ENCODE results near the gene TPCN1. TPM values are rescaled to one million over a fixed set of nuclear protein-coding genes. Genes with fewer than 3 reads are reported as not detected.

Gene TPCN1
- total RNA-seq, 2 donors from 2014 or later: 14.1 to 43.6 TPM

DNA sequence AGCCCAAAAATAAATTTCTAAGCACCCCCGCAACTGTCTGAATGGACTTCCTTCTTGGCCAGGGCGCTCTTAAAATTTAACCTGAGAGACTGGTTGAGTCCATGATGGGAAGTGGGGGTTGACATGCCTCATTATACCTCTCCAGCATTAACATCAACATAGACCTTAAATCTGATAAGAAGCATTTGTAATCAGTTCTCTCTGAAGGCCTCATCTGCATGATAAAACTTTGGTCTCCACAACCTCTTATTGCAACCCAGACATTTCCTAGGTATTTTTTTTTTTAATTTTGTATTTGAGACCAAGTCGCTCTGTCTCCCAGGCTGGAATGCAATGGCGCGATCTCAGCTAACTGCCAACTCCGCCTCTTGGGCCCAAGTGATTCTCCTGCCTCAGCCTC, 124.1 kb downstream of the TPCN1 start:
- ATAC-seq (no peak), DNase-seq (ENCODE audit: low spot score) (no peak)
- no peak overlapping the region for H3K27ac Mint-ChIP-seq
- H3K4me1 Mint-ChIP-seq (ENCODE audit: low read depth in 2 of 2): no peaks in the 10 kb centered on the region
- no peaks in the 10 kb centered on the region for H3K36me3 Mint-ChIP-seq
- peaks cover 7 to 9% of the 10 kb centered on the region in 2 donors for H3K27me3 Mint-ChIP-seq
- H3K9me3 Mint-ChIP-seq: no peaks in the 10 kb centered on the region
- no peak overlapping the region for H3K4me3 Mint-ChIP-seq

DNA sequence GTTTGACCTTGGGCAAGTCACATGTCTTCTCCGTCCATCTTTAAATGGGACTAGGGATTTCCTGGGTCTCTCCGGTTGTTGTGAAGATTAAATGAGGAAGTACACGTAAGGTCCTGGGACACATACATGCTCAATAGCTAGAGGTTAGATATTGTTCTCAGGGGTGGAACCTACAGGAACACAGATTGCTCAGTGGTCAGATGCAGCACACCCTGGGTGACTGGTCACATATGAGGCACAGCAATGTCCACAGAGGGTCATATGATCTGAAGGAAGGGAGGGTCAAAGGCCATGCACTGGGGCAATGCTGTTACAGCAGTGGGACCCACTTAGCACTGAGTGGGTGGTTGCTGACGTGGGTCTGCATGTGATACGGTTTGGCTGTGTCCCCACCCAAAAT, 125.1 kb downstream of the TPCN1 start:
- Mint-ChIP-seq H3K9me3 (no peaks in the 10 kb centered on the region), H3K4me1 (ENCODE audit: low read depth in 2 of 2) (no peaks in the 10 kb centered on the region), H3K27ac (no peak overlapping the region), H3K4me3 (no peak overlapping the region), H3K36me3 (no peaks in the 10 kb centered on the region), H3K27me3 (peaks cover 10 to 14% of the 10 kb centered on the region in 2 donors)
- ATAC-seq (no peak), DNase-seq (ENCODE audit: low spot score) (no peak)

DNA sequence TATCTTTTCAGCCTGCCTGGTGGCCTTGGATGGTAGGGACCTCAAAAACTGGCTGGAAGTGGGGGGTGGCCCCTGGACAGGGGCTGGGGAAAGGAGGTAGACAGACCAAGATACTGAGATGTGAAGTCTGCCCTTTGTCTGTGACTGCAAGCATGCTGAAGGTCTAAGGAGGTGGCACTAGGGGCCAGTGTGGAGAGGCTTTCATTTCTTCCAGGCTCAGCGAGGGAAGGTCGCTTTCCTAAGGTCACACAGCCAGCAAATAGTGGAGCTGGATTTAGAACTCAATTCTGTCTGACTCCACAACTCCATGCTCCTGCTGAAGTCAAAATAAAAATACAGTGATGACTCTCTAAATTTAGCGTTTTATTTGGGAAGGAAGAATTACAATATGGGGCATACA, 125.8 kb downstream of the TPCN1 start:
- Mint-ChIP-seq H3K36me3 (no peaks in the 10 kb centered on the region), H3K9me3 (no peaks in the 10 kb centered on the region), H3K4me3 (no peak overlapping the region), H3K27me3 (peaks cover 10 to 14% of the 10 kb centered on the region in 2 donors), H3K4me1 (ENCODE audit: low read depth in 2 of 2) (no peaks in the 10 kb centered on the region), H3K27ac (no peak overlapping the region)
- DNase-seq (ENCODE audit: low spot score) (no peak), ATAC-seq (no peak)

DNA sequence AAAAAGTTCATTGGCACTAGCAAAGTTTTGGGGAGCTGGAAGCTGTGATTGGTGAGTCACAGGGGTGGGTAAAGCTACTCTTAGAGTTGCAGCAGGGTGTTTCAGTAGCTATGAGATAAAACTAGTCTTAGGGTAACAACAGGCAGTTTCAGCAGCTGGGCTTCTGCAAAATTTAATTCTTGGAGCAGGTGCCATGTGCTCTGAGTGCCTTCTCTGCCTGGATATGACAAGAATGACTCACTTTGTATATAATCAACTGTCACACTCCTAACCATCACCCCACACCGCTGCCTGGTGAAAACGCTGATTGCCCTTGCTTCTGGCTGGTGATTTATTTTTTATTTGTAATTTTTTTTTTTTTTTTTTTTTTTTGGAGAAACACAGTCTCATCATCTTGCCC, 126.6 kb downstream of the TPCN1 start:
- no peak for ATAC-seq

More for the DNA sequence above, 126.6 kb downstream of the TPCN1 start:
- Mint-ChIP-seq H3K4me1 (ENCODE audit: low read depth in 2 of 2) (no peaks in the 10 kb centered on the region), H3K27me3 (peaks cover 14 to 21% of the 10 kb centered on the region in 2 donors), H3K36me3 (no peaks in the 10 kb centered on the region), H3K27ac (no peak overlapping the region), H3K9me3 (no peaks in the 10 kb centered on the region), H3K4me3 (no peak overlapping the region)
- no peak for DNase-seq (ENCODE audit: low spot score)

Other genes with a start within 250 kb of the TPCN1 start
- 10 to 100 TPM; 59.2 to 69.7 TPM for gene OAS2, start 242.9 kb upstream of the TPCN1 start, total RNA-seq
- 1 to 10 TPM in 1 of 2 donors, not detected in 1; 1.2 TPM for gene DTX1, start 164.7 kb upstream of the TPCN1 start, total RNA-seq
- gene RASAL1, start 85.7 kb upstream of the TPCN1 start, total RNA-seq: not detected
- gene CFAP73, start 71.7 kb upstream of the TPCN1 start, total RNA-seq: under 1 TPM in 1 of 2 donors, not detected in 1; 0.28 TPM
- 100 to 1,000 TPM in 1 of 2 donors, 10 to 100 TPM in 1; 85.8 to 143 TPM for gene DDX54, start 36.0 kb upstream of the TPCN1 start, total RNA-seq
- 10 to 100 TPM; 19.6 to 27.3 TPM for gene RITA1, start 35.7 kb upstream of the TPCN1 start, total RNA-seq
- 10 to 100 TPM; 19.9 to 28.3 TPM for gene SLC8B1, start 113.6 kb downstream of the TPCN1 start, total RNA-seq
- 10 to 100 TPM; 23.2 to 26.8 TPM for gene PLBD2, start 137.1 kb downstream of the TPCN1 start, total RNA-seq
- not detected for gene SDS, start 182.4 kb downstream of the TPCN1 start, total RNA-seq
- 1 to 10 TPM in 1 of 2 donors, under 1 TPM in 1; 0.76 to 2.6 TPM for gene SDSL, start 200.9 kb downstream of the TPCN1 start, total RNA-seq